Upper lobe of left lung (tissue), 4 donors: ENCODE results near the gene MANF.

Source experiments
- CTCF ChIP-seq, 6 experiments: fragments of 450-650 bp in 4 of 6; fragments of 200-600 bp in 2 of 6; sonication (generic) in 2 of 6; IDR thresholded peaks; one replicate each; pipeline ENCODE4 v1.5.1; 2016 to 2019; ENCODE audit warnings: antibody characterized with exemption in 6 of 6
- EP300 ChIP-seq, 4 donors: sonication (generic); formaldehyde crosslinking; IDR thresholded peaks; one replicate each; pipeline ENCODE4 v1.5.1; 2017; ENCODE audit warnings: antibody characterized with exemption in 4 of 4, control low read depth in 2 of 4
- POLR2A ChIP-seq, 4 donors: fragments of 450-650 bp; IDR thresholded peaks; one replicate each; pipeline ENCODE4 v1.5.1; 2016 to 2017; ENCODE audit warnings: antibody characterized with exemption in 4 of 4, mild to moderate bottlenecking in 2 of 4
- POLR2AphosphoS5 ChIP-seq, 2 donors: sonication (generic); formaldehyde crosslinking; IDR thresholded peaks; one replicate each; pipeline ENCODE4 v1.5.1; 2017; ENCODE audit warnings: antibody characterized with exemption in 2 of 2

GRCh38 chr3:51379746-51380455, 5.2 kb upstream of the MANF start:
- no peak for TF ChIP-seq CTCF (IDR thresholded peaks at IDR 0.05)
- no peak for TF ChIP-seq POLR2A (IDR thresholded peaks at IDR 0.05)
- no peak for TF ChIP-seq POLR2AphosphoS5 (IDR thresholded peaks at IDR 0.05)
- TF ChIP-seq EP300 (IDR thresholded peaks at IDR 0.05) = no peak
